UCSD-AML1 (cell line): Measurements from ENCODE around the gene ACADM.
A peak's percentile ranks its signal among the peaks of the same experiment; 100 is the strongest.
"Not testable (repeated sequence)": the region's sequence is repeated elsewhere in the genome, so short reads cannot be mapped to it uniquely, and the experiment has no call there.

Experiments
- DNase-seq: peaks from one replicate; lab custom pipeline; 2025; ENCODE audit not compliant: unreplicated experiment; lab: John Stamatoyannopoulos, UW

The ACADM gene

DNA sequence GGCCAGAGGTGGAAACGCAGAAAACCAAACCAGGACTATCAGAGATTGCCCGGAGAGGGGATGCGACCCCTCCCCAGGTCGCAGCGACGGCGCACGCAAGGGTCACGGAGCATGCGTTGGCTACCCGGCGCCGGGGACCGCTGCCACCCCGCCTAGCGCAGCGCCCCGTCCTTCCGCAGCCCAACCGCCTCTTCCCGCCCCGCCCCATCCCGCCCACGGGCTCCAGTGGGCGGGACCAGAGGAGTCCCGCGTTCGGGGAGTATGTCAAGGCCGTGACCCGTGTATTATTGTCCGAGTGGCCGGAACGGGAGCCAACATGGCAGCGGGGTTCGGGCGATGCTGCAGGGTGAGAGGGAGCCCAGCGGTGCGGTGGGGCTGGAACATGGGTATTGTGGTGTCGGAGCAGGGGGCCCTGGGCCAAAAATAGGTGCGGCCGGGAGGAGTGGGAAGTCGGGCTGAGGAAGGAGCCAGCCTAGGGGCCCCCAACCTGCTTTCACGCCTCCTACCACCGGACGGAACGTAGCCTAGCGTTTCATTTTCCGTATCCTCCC is at the start of gene ACADM:
TSS of gene ACADM (plus strand) at position 238 of the 551 bp plus-strand sequence. CDS start at position 317, 79 bp downstream.
- DNase-seq: peak; percentile 95

DNA sequence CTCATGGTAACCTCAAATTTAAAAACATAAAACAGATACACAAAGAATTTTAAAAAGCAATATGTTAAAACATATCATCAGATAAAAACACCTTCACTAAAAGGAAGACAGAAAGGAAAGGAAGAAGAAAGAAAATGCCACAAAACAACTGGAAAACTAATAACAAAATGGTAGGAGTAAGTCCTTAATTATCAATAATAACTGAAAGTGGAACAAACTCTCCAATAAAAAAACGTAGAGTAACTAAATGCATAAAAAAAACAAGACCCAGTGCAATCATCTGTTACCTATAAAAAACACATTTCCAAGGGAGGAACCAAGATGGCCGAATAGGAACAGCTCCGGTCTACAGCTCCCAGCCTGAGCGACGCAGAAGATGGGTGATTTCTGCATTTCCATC is 47.1 kb upstream of the ACADM start:
- no peak for DNase-seq

DNA sequence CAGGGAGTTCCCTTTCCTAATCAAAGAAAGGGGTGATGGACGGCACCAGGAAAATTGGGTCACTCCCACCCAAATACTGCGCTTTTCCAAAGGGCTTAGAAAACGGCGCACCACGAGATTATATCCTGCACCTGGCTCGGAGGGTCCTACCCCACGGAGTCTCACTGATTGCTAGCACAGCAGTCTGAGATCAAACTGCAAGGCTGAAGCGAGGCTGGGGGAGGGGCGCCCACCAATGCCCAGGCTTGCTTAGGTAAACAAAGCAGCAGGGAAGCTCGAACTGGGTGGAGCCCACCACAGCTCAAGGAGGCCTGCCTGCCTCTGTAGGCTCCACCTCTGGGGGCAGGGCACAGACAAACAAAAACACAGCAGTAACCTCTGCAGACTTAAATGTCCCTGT is 46.5 kb upstream of the ACADM start:
- DNase-seq: not testable (repeated sequence)

DNA sequence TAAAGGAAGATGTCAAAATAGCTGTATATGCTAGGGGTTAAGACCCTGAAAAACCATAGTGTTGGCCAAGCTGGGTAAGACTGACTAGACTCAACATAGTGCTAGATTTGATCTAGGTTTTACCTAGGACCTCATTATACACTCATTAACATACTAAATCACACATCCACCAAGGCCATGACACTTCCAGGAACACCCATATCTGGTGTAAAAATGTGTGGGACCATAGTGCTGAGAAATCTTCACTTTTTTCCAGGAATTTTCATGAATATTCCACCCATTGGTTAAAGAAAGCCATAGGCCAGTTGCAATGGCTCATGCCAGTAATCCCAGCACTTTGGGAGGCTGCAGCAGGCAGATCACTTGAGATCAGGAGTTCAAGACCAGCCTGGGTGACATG is 34.0 kb upstream of the ACADM start:
- no peak for DNase-seq

DNA sequence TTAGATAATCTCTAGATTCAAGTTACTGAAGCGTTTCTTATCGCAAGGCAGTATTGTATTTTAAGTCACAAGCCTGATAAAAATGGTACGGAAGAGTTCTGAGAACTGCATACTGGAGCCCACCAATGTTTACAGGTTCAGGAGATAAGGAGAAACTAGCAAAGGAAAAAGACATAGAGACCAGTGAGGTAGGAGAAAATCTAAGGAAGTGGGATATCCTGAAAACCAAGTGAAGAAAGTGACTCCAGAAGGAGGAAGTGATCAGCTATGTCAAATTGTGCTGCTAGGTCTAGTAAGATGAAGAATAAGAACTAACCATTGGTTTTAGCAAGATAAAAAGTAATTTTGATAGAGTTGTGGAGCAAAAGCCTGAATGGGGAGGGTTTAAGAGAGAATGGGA is 31.0 kb upstream of the ACADM start:
- no peak for DNase-seq

DNA sequence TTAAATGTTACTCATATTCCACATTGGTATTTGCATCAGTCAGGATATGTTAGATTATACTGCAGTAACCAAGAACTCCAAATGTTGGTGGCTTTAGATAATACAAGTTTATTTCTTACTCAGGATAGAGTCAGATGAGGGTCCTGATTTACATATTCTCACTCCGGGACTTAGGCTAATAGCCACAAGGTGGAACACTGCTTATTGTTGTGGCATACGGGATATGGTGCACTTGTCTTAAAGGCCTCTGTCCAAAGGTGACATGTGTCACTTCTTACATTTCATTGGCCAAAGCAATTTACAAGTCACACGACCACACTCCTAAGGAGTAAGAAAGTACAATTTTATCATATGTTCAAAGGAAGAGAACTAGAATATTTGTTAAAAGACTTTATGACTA is 28.5 kb upstream of the ACADM start:
- no peak for DNase-seq

DNA sequence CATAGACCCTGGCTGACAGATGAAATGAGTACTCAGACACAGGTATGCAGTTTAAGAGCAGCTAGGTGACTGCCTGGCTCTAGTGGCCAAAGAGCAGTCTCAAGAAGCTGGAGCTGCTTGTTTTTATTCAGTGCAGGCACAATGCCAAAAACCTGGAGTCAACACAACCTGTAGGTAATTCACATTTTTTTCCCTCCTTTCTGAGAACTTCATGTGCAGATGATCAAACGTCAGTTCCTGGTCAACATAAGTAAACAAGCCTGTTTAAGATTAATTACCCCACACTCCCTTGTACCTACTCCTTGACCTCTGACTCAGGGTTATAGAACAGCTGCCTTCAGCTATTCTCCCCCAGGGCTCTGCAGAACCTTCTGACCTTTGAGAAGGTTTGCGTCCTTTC is 17.3 kb upstream of the ACADM start:
- DNase-seq: no peak

DNA sequence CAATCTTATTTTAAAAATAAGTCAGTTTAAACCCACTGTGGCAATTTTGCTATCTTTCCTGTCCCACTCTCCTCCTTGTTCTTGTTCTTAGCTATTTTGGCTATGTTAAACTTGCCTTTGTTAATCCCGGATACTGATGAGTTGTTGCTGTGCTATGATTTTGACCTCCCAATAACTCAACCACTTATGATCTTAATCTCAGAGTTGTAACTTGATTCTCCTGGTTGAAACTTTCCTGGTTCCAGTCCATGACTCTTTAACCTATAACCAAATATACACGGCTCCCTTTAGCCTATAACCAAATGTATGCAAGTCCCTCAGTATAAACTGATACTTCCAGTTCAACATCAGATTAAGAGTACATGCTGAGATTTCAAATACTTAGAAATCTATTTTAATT is 15.6 kb upstream of the ACADM start:
- DNase-seq: no peak

DNA sequence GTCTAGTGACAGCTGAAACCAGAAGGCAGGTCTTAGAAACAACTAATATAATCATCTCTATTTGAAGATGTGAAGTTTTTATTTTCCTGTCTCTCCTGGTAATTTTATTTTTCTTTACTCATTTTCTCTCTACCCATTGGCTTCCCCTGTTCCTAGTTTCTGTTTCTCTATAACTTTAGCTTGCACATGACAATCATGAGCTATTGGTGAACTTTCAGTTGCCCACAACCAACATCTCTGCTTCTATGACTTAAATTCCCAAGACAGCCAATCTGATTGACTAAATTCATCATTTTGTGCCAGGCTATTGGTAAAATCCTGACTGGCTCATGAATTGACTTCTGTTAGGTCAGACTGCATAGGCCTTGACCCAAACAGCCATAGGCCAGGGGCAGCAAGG is 13.7 kb upstream of the ACADM start:
- DNase-seq: no peak

DNA sequence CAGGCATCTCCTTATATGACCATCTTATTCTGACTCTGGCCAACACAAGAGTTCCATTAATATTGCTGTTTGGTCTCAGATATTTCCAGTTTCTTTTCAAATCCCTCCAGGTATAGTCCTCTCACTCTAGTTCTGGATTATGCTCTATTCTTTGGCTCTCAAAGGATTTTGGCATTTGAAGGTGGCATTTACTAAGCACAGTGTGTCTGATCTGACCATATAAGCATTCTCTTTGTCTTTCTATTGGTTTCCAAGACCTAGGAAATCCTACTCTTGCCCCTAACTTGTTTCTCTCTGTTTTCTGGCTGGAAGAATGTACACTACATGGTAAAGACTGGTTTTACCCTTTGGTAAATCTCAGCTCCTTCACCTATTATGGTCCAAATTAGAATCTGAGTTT is 12.7 kb upstream of the ACADM start:
- no peak for DNase-seq

DNA sequence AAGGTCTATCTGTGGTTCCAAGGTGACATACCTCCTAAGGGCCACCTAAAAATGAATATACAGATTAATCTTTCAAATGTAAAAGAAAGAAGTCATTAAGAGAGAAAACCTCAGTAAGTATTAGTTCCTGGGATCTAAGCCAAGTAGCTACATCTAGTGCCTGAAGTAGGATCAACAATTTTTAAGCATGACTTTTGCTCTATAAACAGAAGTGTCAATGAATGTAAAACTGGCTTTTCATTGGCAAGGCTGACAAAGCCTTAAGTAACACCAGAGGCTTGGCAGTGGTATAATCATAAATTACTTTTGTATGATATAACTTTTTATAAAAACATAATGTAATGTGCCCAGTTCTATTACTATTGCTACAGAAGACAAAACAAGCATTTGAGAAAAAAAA is 12.2 kb upstream of the ACADM start:
- no peak for DNase-seq

DNA sequence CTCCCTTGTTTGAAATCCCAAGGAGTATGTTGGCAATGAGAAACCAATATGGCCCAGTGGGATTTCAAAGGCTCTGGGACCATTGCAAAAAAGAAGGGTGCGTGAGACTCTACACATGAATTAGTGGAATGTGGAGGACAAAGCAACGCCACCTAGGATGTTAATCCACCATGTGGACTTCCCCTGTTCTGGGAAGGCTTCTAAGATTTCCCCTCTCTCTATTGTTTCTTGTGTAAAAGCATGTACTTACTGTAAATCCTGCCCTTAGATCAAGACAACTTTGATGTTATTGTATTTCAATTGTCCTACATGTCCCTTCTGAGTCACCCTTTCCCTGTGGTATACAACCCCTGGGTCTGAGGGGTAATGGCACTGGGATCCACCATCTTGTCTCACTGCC is 4.7 kb upstream of the ACADM start:
- DNase-seq: no peak

DNA sequence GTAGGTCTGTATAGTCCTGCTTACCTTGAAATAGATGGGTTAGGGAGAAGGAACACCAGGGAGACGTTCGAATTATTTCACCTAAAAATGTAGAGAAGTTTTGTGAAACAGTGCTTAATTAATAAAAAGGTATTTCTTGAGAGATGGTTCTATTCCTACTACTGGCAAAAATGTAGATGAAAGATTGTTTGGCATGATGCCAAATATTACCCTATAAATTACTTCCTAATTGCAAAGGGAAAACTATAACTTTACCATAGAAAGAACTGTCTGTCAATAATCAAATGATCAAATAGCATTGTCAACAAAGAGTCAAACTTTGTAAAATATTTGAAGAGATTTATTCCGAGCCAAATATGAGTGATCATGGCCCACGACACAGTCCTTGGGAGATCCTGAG is 4.2 kb upstream of the ACADM start:
- DNase-seq: no peak

DNA sequence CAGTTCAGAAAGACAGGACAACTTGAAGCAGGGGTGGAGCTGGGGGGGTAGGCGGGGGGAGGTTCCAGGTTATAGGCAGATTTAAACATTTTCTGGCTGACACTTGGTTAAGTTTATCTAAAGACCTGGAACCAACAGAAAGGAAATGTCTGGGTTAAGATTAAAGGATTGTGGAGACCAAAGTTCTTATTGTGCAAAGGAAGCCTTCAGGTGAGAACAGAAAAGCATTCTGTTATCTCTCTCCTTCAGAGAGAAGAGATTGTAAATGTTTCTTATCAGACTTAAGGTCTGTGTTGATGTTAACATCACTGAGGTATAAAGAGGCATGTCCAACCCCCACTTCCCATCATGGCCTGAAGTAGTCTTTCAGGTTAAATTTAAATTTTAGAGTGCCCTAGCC is 3.7 kb upstream of the ACADM start:
- DNase-seq: no peak

DNA sequence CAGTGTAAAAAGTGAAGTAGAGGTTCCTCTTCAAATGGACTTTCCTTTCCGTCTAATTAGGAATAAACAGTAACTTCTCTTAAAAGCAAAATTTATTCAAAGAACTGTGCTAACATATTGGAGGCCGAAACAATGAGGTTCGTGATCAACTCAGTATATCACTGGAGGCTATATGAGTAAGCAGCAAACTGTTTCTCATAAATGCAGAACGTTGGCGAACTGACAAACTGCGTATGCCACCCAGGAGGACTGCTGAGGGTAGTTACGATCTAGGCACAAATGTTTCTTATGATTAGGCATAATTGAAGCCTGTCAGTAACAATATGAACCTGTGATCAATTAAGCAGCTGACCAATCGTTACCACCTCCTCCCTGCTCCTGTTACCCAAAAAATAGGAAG is 2.3 kb upstream of the ACADM start:
- DNase-seq: not testable (repeated sequence)

DNA sequence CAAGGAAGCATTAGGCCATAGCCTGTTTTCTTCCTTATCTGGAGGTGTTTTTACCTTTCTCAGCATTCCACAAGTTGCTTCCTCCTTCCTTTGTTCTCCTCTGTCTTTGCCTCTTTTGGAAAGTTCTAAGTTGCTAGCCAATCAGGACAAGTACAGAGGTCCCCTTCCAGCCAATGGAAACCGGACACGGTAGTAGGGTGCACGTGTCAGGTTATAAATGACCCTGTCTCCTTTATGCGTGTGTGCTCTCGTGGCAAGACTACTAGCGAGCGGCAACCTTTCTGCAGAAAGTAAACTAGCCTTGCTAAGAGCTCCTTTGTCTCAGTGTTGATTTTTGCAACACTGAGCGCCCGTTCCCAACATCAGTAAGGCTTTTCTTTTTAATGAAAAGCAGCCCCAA is 1.5 kb upstream of the ACADM start:
- no peak for DNase-seq

DNA sequence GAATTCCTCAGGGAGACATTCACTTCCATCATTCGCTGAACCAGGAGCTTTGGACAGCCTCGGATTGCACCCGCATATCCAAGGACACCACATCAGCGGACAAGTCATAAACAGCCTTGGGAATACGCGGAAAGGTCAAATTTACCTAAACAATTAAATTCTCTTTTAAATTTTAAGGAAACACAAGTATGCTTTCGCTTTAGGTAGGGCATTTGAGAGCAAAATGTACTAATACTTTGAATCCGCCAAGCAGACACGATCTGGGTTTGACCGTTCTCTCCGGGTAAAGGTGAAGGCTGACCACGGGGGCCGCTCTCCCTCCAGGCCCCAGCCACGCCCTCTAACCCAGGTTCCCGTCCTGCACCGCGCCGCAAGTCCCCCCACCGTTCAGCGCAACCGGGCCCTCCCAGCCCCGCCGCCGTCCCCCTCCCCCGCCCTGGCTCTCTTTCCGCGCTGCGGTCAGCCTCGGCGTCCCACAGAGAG is 479 bp upstream of the ACADM start:
- DNase-seq: peak; percentile 90

DNA sequence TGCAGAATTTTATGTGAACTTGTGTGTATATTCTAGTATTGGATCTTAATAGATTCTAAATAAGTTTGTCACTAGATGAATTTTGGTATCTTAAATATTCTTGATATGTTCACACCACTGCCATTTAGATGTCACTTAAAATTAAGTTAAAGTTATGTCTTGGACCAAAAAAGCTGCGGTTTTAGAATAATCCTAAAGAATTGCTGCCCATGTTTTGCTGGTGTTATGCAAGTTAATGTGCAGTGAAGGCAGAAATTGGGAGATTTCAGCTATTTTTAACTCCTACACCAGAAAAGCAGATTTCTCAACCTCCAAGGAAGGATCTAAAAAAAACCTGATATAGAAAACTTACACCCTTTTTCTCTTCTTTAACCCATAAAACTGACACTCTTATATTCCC is 757 bp downstream of the ACADM start:
- DNase-seq: no peak

DNA sequence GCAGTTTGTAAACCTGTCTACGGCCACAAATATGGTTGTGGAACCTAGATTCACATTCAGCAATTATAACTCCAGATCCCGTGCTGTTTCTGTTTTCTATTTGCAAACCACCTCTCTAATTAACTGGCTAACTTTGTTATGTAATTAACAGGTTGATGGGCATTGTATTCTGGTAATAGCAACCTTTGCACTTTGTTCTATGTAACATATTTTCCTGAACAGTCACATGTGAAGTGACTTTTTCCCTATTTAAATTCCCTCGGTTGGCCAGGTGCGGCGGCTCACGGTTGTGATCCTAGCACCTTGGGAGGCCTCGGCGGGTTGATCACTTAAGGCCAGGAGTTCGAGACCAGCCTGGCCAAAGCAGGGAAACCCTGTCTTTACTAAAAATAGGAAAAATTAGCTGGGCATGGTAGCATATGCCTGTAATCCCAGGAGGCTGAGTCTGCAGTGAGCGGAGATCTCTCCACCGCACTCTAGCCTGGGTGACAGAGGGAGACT is 1.4 kb downstream of the ACADM start:
- peak; percentile 7 for DNase-seq

DNA sequence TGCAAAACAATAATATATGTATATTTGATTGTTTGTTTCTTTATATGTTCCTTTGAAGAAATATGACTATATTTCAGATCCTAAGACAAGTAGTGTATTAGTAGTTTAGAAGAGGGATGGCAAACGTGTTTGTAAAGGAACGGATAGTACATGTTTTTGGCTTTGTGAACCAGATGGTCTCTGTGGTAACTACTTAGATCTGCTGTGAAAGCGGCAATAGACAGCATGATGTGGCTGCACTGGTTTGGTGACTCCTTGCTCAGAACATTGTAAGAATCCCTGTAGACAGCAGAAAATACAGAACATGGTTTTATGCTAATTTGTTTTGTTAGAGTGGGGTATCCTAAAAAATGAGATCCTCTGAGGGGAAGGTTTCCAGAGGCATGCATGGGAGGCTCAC is 3.1 kb downstream of the ACADM start:
- no peak for DNase-seq

DNA sequence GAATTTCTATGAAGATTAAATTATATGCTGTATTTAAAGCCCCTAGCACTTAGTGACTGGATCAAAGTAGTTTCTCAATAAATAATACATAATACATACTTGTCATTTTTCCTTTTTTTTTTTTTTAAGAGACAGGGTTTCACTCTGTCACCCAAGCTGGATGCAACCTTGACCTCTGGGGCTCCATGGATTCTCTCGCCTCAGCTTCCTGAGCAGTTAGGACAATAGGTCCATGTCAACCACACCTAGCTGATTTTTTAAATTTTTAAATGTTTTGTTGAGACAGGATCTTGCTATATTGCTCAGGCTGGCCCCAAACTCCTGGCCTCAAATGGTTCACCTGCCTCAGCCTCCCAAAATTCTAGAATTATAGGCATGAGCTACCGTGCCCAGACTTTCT is 5.9 kb downstream of the ACADM start:
- DNase-seq: no peak

DNA sequence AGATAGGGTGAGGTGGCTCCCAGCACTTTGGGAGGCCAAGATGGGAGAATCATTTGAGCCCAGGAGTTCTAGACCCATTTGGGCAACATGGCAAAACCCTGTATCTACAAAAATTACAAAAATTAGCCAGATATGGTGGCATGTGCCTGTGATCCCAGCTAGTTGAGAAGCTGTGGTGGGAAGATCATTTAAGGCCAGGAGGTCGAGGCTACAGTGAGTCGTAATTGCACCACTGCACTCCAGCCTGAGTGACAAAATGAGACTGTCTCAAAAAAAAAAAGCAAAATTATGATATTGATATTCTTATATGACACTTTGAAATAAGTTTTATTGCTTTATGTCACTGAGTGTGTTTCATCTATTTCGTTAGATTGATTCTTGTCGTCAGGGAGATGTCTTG is 7.4 kb downstream of the ACADM start:
- no peak for DNase-seq

DNA sequence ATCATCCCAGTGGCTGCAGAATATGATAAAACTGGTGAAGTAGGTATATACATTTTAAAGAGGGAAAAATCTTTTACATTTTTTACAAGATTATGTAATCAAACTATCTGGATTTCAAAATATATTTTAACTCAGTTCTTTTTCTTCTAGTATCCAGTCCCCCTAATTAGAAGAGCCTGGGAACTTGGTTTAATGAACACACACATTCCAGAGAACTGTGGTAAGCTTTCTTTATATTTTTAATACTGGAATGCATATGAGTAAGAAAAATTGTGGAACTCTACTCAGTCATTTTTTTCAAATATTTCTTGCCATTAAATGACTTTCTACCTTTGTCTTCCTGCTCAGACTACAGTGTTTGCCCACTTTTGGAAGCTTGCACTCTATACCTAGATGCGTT is 8.2 kb downstream of the ACADM start:
- no peak for DNase-seq

DNA sequence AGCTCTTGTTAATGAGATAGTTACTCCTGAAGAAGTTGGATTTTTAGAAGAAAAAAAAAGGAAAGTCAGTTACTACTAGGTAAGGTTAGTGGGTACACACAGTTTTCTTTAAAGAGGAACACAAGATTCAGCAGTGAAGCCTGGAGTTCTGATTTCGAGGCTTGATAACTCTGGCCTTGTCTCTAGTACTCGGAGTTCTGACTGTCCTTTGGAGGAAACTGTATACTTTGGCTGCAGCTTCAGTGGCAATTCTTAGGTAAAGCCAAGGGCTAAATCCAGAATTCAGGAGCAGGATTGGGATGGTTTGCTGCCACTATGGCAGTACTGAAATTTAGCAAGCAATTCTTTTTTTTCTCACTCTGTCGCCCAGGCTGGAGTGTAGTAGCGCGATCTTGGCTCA is 9.2 kb downstream of the ACADM start:
- no peak for DNase-seq
